ENCODE measurements around the gene UNC13D. TPM values are rescaled to one million over a fixed set of nuclear protein-coding genes. Genes with fewer than 3 reads are reported as not detected.

UNC13D gene
- total and polyA plus RNA-seq, 7 experiments from 2014 or later: 44.5 to 201 (median 149) TPM

DNA sequence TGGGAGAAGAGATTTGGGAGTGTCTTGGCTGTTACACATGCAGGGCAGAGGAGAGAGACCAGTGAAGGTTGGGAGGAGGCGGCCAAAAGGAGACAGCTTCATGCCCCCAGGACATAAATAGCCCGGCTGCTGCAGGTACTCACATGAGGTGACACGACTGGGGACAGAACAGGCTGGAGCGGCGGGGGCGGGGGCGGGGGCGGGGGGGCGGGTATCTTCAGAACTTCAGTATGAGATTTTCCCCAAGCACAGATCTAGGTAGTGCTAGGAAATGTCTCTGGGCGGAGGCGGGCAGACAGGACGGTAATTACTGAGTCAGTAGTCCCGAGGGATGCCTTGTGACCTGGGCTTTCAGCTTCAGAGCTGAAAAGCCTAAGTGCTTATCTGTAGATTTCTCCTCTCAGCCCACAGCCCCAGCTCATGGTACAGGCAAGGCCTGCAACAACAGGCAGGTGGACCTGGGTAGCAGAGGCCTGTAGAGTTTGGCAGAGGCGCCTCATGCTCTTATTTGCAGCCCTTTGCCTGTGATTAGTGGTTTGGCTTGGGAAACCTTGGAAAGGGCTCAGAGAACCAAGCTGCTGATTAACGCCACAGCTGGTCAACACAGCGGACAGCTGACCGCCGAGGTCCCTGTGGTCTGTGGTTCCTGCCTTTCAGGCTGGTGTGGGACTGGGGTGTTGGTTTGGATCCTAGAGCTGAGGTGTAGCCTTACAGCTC lies 35.1 kb downstream of the UNC13D start:
- Mint-ChIP-seq H3K27ac (peak overlapping the region in 3 of 9 donors; percentile 31 to 72 (median 68)), H3K27me3 (no peaks in the 10 kb centered on the region), H3K9me3 (no peaks in the 10 kb centered on the region), H3K36me3 (peaks cover 0 to 6% (median 0%) of the 10 kb centered on the region in 5 donors), H3K4me3 (no peak overlapping the region), H3K4me1 (peaks cover 0 to 8% (median 4%) of the 10 kb centered on the region in 7 donors)
- ChIA-PET POLR2A (interaction anchor here (1.0 kb wide), 1 partner anchor 32 kb away, joined by 3 read pairs; no protein-coding TSS in a partner anchor), CTCF (no interaction called here)
- H3K4me1 ChIP-seq (ENCODE audit: control insufficient read depth in 2 of 2, insufficient read depth in 2 of 2, low read length in 2 of 2): no peaks in the 10 kb centered on the region
- no peaks in the 10 kb centered on the region for H3K9me3 ChIP-seq (ENCODE audit: control insufficient read depth in 2 of 3, low read length in 3 of 3)
- DNase-seq (no peak), ATAC-seq (no peak)
- intact Hi-C loops (cut with micrococcal nuclease): no loop called here
- H3K27me3 ChIP-seq (ENCODE audit: control insufficient read depth in 2 of 2, insufficient read depth in 2 of 2, low read length in 2 of 2): no peaks in the 10 kb centered on the region
- H3K36me3 ChIP-seq (ENCODE audit: control insufficient read depth in 2 of 3, insufficient read depth in 3 of 3, low read length in 3 of 3): peaks cover 0 to 49% (median 0%) of the 10 kb centered on the region in 3 experiments
- H3K27ac ChIP-seq (ENCODE audit: low read depth, low read length): no peak overlapping the region
- H3K4me3 ChIP-seq (ENCODE audit: low read length): no peak overlapping the region

DNA sequence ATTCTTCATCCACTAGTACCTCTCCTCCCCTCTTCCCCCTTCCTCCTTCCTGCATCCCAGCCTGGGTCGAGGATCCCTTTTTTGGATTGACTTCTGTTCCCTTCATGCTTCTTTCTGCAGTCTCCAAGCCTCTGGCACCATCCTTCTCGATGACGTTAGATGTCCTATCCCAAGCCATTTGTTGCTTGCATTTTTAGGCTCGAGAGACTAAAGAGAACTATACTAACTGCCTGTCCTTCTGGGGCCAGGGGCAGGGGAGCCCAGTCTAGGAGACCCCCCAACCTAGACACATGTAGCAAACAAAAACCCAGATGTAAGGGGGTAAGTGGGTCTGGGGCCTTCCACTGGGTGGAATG lies 35.7 kb downstream of the UNC13D start:
- Histone ChIP-seq H3K36me3 (ENCODE audit: control insufficient read depth in 2 of 3, insufficient read depth in 3 of 3, low read length in 3 of 3) (peaks cover 0 to 44% (median 0%) of the 10 kb centered on the region in 3 experiments), H3K27ac (ENCODE audit: low read depth, low read length) (no peak overlapping the region), H3K4me3 (ENCODE audit: low read length) (no peak overlapping the region), H3K9me3 (ENCODE audit: control insufficient read depth in 2 of 3, low read length in 3 of 3) (no peaks in the 10 kb centered on the region), H3K4me1 (ENCODE audit: control insufficient read depth in 2 of 2, insufficient read depth in 2 of 2, low read length in 2 of 2) (no peaks in the 10 kb centered on the region), H3K27me3 (ENCODE audit: control insufficient read depth in 2 of 2, insufficient read depth in 2 of 2, low read length in 2 of 2) (no peaks in the 10 kb centered on the region)
- peak overlapping the region in 3 of 9 donors; percentile 6 to 72 (median 68) for H3K27ac Mint-ChIP-seq
- peaks cover 5 to 10% (median 8%) of the 10 kb centered on the region in 7 donors for H3K4me1 Mint-ChIP-seq
- no peaks in the 10 kb centered on the region for H3K9me3 Mint-ChIP-seq
- H3K4me3 Mint-ChIP-seq: no peak overlapping the region
- DNase-seq (no peak), ATAC-seq (no peak)
- ChIA-PET POLR2A (interaction anchor here (1.1 kb wide), 1 partner anchor 35 kb away, joined by 4 read pairs; the partner anchor contains the start of gene UNC13D), CTCF (interaction anchor here (0.6 kb wide), 1 partner anchor 620 kb away, joined by 3 read pairs; no protein-coding TSS in a partner anchor)
- no peaks in the 10 kb centered on the region for H3K27me3 Mint-ChIP-seq
- intact Hi-C loops (cut with micrococcal nuclease): no loop called here
- peaks cover 0 to 6% (median 0%) of the 10 kb centered on the region in 5 donors for H3K36me3 Mint-ChIP-seq

DNA sequence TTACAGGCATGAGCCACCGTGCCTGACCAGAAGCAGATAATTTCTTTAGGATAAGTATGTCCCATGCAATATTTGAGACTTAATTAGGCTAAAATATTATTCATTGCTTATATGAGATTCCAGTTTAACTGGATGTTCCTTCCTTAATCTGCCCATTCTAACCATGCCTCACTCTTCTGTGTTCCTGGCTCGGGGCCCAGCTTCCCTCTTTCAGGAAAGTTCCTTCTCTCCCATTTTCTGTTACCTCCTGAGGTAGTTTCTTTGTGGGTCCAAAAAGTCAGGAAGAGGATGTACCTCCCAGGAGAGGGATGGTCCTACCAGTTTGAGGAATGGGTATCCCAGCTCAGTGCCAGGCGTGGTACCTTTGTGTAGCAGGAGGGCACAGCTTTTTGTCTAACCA lies 36.3 kb downstream of the UNC13D start:
- ChIA-PET POLR2A (interaction anchor here (0.6 to 1.1 kb wide), 3 partner anchors 13 to 36 kb away, joined by 3 to 4 read pairs (median 4); partner anchors contain the start of gene UNC13D), CTCF (interaction anchor here (0.6 kb wide), 1 partner anchor 621 kb away, joined by 3 read pairs; no protein-coding TSS in a partner anchor)
- Mint-ChIP-seq H3K4me3 (no peak overlapping the region), H3K4me1 (peaks cover 6 to 14% (median 11%) of the 10 kb centered on the region in 7 donors), H3K27me3 (no peaks in the 10 kb centered on the region), H3K9me3 (no peaks in the 10 kb centered on the region), H3K27ac (peak overlapping the region in 2 of 9 donors; percentile 38 to 68), H3K36me3 (peaks cover 0 to 5% (median 0%) of the 10 kb centered on the region in 5 donors)
- DNase-seq (no peak), ATAC-seq (no peak)
- intact Hi-C loops (cut with micrococcal nuclease): no loop called here
- H3K36me3 ChIP-seq (ENCODE audit: control insufficient read depth in 2 of 3, insufficient read depth in 3 of 3, low read length in 3 of 3): peaks cover 0 to 37% (median 0%) of the 10 kb centered on the region in 3 experiments
- H3K4me3 ChIP-seq (ENCODE audit: low read length): no peak overlapping the region
- H3K9me3 ChIP-seq (ENCODE audit: control insufficient read depth in 2 of 3, low read length in 3 of 3): no peaks in the 10 kb centered on the region
- no peak overlapping the region for H3K27ac ChIP-seq (ENCODE audit: low read depth, low read length)
- H3K4me1 ChIP-seq (ENCODE audit: control insufficient read depth in 2 of 2, insufficient read depth in 2 of 2, low read length in 2 of 2): no peaks in the 10 kb centered on the region
- no peaks in the 10 kb centered on the region for H3K27me3 ChIP-seq (ENCODE audit: control insufficient read depth in 2 of 2, insufficient read depth in 2 of 2, low read length in 2 of 2)

DNA sequence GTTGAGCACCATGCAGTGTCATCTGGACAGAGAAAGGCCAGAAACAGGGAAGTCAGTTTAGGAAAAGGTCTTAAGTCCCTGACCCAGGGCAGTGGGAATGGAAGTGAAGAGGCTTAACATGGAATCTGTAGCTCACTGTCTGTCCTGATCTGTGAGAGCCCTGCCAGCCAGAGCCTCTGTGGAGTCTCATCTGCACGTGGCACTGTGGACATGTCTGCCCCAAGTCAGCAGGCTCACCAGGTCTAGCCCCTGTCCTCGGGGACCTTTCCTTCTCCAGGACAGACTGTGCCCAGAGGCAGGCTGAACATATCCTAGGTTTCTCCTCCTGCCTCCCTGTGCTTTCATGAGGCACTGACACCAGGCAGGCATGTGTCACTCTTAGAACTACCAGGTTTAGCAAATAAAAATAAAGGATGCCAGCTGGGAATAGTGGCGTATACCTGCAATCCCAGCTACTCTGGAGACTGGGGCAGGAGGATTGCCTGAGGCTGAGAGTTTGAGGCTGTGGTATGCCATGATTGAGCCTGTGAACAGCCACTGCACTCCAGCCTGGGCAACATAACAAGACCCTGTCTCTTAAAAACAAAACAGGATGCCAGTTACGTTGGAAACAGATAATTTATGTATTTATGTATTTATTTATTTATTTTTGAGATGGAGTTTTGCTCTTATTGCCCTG lies 37.2 kb downstream of the UNC13D start:
- peaks cover 7 to 14% (median 11%) of the 10 kb centered on the region in 7 donors for H3K4me1 Mint-ChIP-seq
- no peak for DNase-seq
- H3K36me3 ChIP-seq (ENCODE audit: control insufficient read depth in 2 of 3, insufficient read depth in 3 of 3, low read length in 3 of 3): peaks cover 0 to 28% (median 0%) of the 10 kb centered on the region in 3 experiments
- no peak for ATAC-seq
- H3K4me1 ChIP-seq (ENCODE audit: control insufficient read depth in 2 of 2, insufficient read depth in 2 of 2, low read length in 2 of 2): no peaks in the 10 kb centered on the region
- H3K36me3 Mint-ChIP-seq: peaks cover 0 to 4% (median 0%) of the 10 kb centered on the region in 5 donors
- peak overlapping the region in 1 of 9 donors; percentile 17 for H3K27ac Mint-ChIP-seq
- CTCF ChIA-PET: interaction anchor here (0.9 kb wide), 1 partner anchor 54 kb away, joined by 4 read pairs; no protein-coding TSS in a partner anchor
- POLR2A ChIA-PET: interaction anchor here (0.6 to 0.8 kb wide), 2 partner anchors 12 to 24 kb away, joined by 3 to 4 read pairs; no protein-coding TSS in a partner anchor
- no peaks in the 10 kb centered on the region for H3K27me3 ChIP-seq (ENCODE audit: control insufficient read depth in 2 of 2, insufficient read depth in 2 of 2, low read length in 2 of 2)
- H3K9me3 Mint-ChIP-seq: no peaks in the 10 kb centered on the region
- H3K27me3 Mint-ChIP-seq: no peaks in the 10 kb centered on the region
- H3K27ac ChIP-seq (ENCODE audit: low read depth, low read length): no peak overlapping the region
- H3K4me3 ChIP-seq (ENCODE audit: low read length): no peak overlapping the region
- no peak overlapping the region for H3K4me3 Mint-ChIP-seq
- intact Hi-C loops (cut with micrococcal nuclease): no loop called here
- H3K9me3 ChIP-seq (ENCODE audit: control insufficient read depth in 2 of 3, low read length in 3 of 3): no peaks in the 10 kb centered on the region

DNA sequence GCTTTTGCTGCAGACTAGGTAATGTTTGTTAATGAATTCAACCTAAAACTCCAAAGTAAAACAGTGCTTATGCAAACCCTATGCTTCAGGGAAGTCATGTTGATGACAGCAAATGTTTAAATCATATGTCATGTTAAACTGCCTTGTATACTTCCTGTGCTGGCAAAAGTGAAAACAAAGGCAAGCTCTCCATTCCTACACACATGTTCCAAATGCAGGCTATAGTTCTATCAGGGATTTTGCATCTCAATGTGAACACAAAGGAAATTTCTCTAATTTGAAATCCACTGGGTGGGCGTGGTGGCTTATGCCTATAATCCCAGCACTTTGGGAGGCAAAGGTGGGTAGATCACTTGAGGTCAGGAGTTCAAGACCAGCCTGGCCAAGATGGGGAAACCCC lies 40.3 kb downstream of the UNC13D start:
- DNase-seq (no peak), ATAC-seq (no peak)
- Mint-ChIP-seq H3K4me1 (peaks cover 8 to 17% (median 11%) of the 10 kb centered on the region in 7 donors), H3K27ac (peak overlapping the region in 1 of 9 donors; percentile 58), H3K4me3 (no peak overlapping the region), H3K27me3 (no peaks in the 10 kb centered on the region), H3K9me3 (peaks cover 0 to 1% (median 0%) of the 10 kb centered on the region in 11 donors), H3K36me3 (peaks cover 3 to 13% (median 7%) of the 10 kb centered on the region in 5 donors)
- ChIA-PET POLR2A (interaction anchor here (1.8 to 2.1 kb wide), 3 partner anchors 17 to 51 kb away, joined by 6 to 10 read pairs (median 8); partner anchors contain the start of genes UNK and WBP2), CTCF (interaction anchor here (1.3 to 1.6 kb wide), 2 partner anchors 20 to 50 kb away, joined by 3 to 4 read pairs; no protein-coding TSS in a partner anchor)
- H3K27ac ChIP-seq (ENCODE audit: low read depth, low read length): no peak overlapping the region
- H3K9me3 ChIP-seq (ENCODE audit: control insufficient read depth in 2 of 3, low read length in 3 of 3): no peaks in the 10 kb centered on the region
- intact Hi-C loops (cut with micrococcal nuclease): no loop called here
- H3K36me3 ChIP-seq (ENCODE audit: control insufficient read depth in 2 of 3, insufficient read depth in 3 of 3, low read length in 3 of 3): peaks cover 0 to 12% (median 0%) of the 10 kb centered on the region in 3 experiments
- no peaks in the 10 kb centered on the region for H3K27me3 ChIP-seq (ENCODE audit: control insufficient read depth in 2 of 2, insufficient read depth in 2 of 2, low read length in 2 of 2)
- H3K4me1 ChIP-seq (ENCODE audit: control insufficient read depth in 2 of 2, insufficient read depth in 2 of 2, low read length in 2 of 2): no peaks in the 10 kb centered on the region
- H3K4me3 ChIP-seq (ENCODE audit: low read length): no peak overlapping the region

DNA sequence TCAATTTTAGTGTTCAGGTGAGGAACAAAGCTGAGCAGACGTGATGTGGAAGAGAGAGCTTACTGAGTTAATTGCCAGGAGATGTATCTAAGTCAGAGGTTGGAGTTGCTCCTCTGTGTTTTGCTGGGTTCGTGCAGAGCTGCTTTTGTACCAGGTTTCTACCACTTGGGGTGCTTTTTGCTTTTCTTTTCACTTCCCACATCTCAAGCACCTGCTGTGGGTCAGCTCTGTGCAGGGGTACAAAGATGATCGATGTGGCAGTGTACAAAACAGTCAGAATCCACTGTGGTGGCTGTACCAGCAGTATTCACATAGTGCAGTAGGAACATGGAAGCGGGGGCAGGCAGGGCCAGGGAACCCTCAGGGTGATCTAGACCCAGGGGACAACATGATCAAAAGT lies 44.8 kb downstream of the UNC13D start:
- no peaks in the 10 kb centered on the region for H3K9me3 ChIP-seq (ENCODE audit: control insufficient read depth in 2 of 3, low read length in 3 of 3)
- H3K4me1 ChIP-seq (ENCODE audit: control insufficient read depth in 2 of 2, insufficient read depth in 2 of 2, low read length in 2 of 2): no peaks in the 10 kb centered on the region
- DNase-seq (no peak), ATAC-seq (no peak)
- H3K36me3 Mint-ChIP-seq: peaks cover 5 to 29% (median 11%) of the 10 kb centered on the region in 5 donors
- CTCF ChIA-PET: interaction anchor here (0.7 kb wide), 1 partner anchor 166 kb away, joined by 4 read pairs; the partner anchor contains the start of gene SMIM5
- no peak overlapping the region for H3K4me3 Mint-ChIP-seq
- intact Hi-C loops (cut with micrococcal nuclease): no loop called here
- peaks cover 0 to 36% (median 3%) of the 10 kb centered on the region in 3 experiments for H3K36me3 ChIP-seq (ENCODE audit: control insufficient read depth in 2 of 3, insufficient read depth in 3 of 3, low read length in 3 of 3)
- peaks cover 6 to 28% (median 10%) of the 10 kb centered on the region in 7 donors for H3K4me1 Mint-ChIP-seq
- H3K4me3 ChIP-seq (ENCODE audit: low read length): no peak overlapping the region
- H3K27me3 Mint-ChIP-seq: no peaks in the 10 kb centered on the region
- H3K27ac Mint-ChIP-seq: peak overlapping the region in 2 of 9 donors; percentile 26 to 54
- H3K27me3 ChIP-seq (ENCODE audit: control insufficient read depth in 2 of 2, insufficient read depth in 2 of 2, low read length in 2 of 2): no peaks in the 10 kb centered on the region
- peaks cover 0 to 1% (median 0%) of the 10 kb centered on the region in 11 donors for H3K9me3 Mint-ChIP-seq
- no peak overlapping the region for H3K27ac ChIP-seq (ENCODE audit: low read depth, low read length)
- POLR2A ChIA-PET: no interaction called here

Data from naive thymus-derived CD4-positive, alpha-beta T cell (primary cell).